ENCODE results near the gene GSTO2.

GRCh38 chr10:104326991-104327610 is 58.1 kb downstream of the GSTO2 start:
- no peak for TF ChIP-seq CTCF (conservative IDR thresholded peaks at IDR 0.05 in 1 of 2, IDR thresholded peaks at IDR 0.05 in 1 of 2; ENCODE audit: extremely low read depth in 1 of 2, insufficient read depth in 1 of 2, low read depth in 1 of 2, low read length in 2 of 2)
- TF ChIP-seq EZH2 (IDR thresholded peaks at IDR 0.05; ENCODE audit: borderline replicate concordance, low read length), result no peak
